Measurements from ENCODE around the gene PUSL1. TPM values are rescaled to one million over a fixed set of nuclear protein-coding genes. Genes with fewer than 3 reads are reported as not detected.

Gene PUSL1
- total RNA-seq, 2 donors from 2014 or later, result 10.6 to 14.9 TPM

DNA sequence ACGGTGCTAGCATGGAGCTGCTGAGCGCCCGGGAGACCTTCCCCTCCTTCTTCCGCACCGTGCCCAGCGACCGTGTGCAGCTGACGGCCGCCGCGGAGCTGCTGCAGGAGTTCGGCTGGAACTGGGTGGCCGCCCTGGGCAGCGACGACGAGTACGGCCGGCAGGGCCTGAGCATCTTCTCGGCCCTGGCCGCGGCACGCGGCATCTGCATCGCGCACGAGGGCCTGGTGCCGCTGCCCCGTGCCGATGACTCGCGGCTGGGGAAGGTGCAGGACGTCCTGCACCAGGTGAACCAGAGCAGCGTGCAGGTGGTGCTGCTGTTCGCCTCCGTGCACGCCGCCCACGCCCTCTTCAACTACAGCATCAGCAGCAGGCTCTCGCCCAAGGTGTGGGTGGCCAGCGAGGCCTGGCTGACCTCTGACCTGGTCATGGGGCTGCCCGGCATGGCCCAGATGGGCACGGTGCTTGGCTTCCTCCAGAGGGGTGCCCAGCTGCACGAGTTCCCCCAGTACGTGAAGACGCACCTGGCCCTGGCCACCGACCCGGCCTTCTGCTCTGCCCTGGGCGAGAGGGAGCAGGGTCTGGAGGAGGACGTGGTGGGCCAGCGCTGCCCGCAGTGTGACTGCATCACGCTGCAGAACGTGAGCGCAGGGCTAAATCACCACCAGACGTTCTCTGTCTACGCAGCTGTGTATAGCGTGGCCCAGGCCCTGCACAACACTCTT is 23.8 kb downstream of the PUSL1 start:
- DNase-seq (no peak), ATAC-seq (no peak)
- H3K27me3 Mint-ChIP-seq, result no peaks in the 10 kb centered on the region
- H3K36me3 Mint-ChIP-seq (ENCODE audit: low read depth), result no peaks in the 10 kb centered on the region
- no peak overlapping the region for H3K4me3 Mint-ChIP-seq
- no peaks in the 10 kb centered on the region for H3K9me3 ChIP-seq (ENCODE audit: control insufficient read depth, low read length, poor library complexity, severe bottlenecking)
- peaks cover 3% of the 10 kb centered on the region for H3K4me1 Mint-ChIP-seq
- H3K27ac Mint-ChIP-seq, result no peak overlapping the region

DNA sequence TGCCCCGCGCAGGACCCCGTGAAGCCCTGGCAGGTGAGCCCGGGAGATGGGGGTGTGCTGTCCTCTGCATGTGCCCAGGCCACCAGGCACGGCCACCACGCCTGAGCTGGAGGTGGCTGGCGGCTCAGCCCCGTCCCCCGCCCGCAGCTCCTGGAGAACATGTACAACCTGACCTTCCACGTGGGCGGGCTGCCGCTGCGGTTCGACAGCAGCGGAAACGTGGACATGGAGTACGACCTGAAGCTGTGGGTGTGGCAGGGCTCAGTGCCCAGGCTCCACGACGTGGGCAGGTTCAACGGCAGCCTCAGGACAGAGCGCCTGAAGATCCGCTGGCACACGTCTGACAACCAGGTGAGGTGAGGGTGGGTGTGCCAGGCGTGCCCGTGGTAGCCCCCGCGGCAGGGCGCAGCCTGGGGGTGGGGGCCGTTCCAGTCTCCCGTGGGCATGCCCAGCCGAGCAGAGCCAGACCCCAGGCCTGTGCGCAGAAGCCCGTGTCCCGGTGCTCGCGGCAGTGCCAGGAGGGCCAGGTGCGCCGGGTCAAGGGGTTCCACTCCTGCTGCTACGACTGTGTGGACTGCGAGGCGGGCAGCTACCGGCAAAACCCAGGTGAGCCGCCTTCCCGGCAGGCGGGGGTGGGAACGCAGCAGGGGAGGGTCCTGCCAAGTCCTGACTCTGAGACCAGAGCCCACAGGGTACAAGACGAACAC is 24.5 kb downstream of the PUSL1 start:
- H3K27me3 Mint-ChIP-seq, result no peaks in the 10 kb centered on the region
- H3K27ac Mint-ChIP-seq, result no peak overlapping the region
- H3K4me3 Mint-ChIP-seq, result no peak overlapping the region
- H3K9me3 ChIP-seq (ENCODE audit: control insufficient read depth, low read length, poor library complexity, severe bottlenecking), result no peaks in the 10 kb centered on the region
- H3K36me3 Mint-ChIP-seq (ENCODE audit: low read depth), result no peaks in the 10 kb centered on the region
- no peak for ATAC-seq
- H3K4me1 Mint-ChIP-seq, result peaks cover 3% of the 10 kb centered on the region
- no peak for DNase-seq

DNA sequence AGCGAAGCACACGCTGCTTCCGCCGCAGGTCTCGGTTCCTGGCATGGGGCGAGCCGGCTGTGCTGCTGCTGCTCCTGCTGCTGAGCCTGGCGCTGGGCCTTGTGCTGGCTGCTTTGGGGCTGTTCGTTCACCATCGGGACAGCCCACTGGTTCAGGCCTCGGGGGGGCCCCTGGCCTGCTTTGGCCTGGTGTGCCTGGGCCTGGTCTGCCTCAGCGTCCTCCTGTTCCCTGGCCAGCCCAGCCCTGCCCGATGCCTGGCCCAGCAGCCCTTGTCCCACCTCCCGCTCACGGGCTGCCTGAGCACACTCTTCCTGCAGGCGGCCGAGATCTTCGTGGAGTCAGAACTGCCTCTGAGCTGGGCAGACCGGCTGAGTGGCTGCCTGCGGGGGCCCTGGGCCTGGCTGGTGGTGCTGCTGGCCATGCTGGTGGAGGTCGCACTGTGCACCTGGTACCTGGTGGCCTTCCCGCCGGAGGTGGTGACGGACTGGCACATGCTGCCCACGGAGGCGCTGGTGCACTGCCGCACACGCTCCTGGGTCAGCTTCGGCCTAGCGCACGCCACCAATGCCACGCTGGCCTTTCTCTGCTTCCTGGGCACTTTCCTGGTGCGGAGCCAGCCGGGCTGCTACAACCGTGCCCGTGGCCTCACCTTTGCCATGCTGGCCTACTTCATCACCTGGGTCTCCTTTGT is 25.3 kb downstream of the PUSL1 start:
- H3K27ac Mint-ChIP-seq, result no peak overlapping the region
- DNase-seq, result no peak
- no peaks in the 10 kb centered on the region for H3K9me3 ChIP-seq (ENCODE audit: control insufficient read depth, low read length, poor library complexity, severe bottlenecking)
- no peak overlapping the region for H3K4me3 Mint-ChIP-seq
- H3K27me3 Mint-ChIP-seq, result no peaks in the 10 kb centered on the region
- H3K36me3 Mint-ChIP-seq (ENCODE audit: low read depth), result no peaks in the 10 kb centered on the region
- ATAC-seq, result no peak
- peaks cover 3% of the 10 kb centered on the region for H3K4me1 Mint-ChIP-seq

DNA sequence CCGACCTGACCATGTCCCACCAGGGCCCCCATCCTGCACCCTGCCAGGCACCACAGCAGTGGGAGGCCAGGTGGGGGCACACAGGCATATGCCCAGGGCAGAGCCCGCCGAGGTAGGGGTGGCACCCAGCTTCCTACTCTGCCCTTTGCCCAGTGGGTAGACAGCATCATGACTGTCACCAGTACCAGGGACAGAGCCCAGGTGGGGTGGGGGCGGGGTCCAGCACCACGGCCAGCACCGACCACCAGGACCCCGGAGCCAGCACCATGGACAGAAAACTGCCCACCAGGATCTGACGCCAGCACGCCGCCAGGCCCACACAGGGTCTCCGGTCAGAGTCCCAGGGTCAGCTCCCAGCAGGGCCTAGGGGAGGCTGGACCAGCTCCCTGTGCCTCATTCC is 26.4 kb downstream of the PUSL1 start:
- Mint-ChIP-seq H3K27ac (no peak overlapping the region), H3K27me3 (no peaks in the 10 kb centered on the region), H3K4me3 (no peak overlapping the region)

GRCh38 chr1:1335283-1335682 is 26.9 kb downstream of the PUSL1 start:
- H3K36me3 Mint-ChIP-seq (ENCODE audit: low read depth), result no peaks in the 10 kb centered on the region
- H3K27me3 Mint-ChIP-seq, result no peaks in the 10 kb centered on the region
- no peak overlapping the region for H3K27ac Mint-ChIP-seq
- ATAC-seq, result no peak
- no peak for DNase-seq
- no peak overlapping the region for H3K4me3 Mint-ChIP-seq
- no peaks in the 10 kb centered on the region for H3K9me3 ChIP-seq (ENCODE audit: control insufficient read depth, low read length, poor library complexity, severe bottlenecking)
- H3K4me1 Mint-ChIP-seq, result peaks cover 3% of the 10 kb centered on the region

More for the DNA sequence above, 26.4 kb downstream of the PUSL1 start:
- Mint-ChIP-seq H3K4me1 (peaks cover 3% of the 10 kb centered on the region), H3K36me3 (ENCODE audit: low read depth) (no peaks in the 10 kb centered on the region)
- DNase-seq (no peak), ATAC-seq (no peak)
- H3K9me3 ChIP-seq (ENCODE audit: control insufficient read depth, low read length, poor library complexity, severe bottlenecking), result no peaks in the 10 kb centered on the region

DNA sequence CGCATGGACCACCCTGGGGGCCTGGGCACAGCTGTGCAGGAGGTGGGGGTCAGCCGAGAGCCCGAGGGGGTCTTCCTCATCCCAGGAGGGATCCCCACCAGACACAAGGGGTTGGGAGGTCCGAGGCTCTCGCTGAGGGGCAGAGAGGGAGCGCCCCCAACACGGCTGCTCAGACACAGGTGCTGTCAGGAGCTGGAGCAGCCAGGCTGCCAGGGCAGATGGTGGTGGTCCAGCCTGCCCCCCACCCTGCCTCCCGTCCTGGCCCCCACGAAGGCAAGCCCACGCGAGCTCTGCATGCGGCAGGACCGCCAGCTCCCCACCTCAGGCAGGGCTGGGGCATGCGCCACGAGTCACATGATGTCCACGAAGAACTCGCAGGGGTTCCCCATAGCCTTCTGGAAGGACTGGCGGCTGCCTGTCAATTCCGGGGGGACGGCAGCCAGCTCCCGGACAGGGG is 27.4 kb downstream of the PUSL1 start:
- ATAC-seq (no peak), DNase-seq (no peak)
- Mint-ChIP-seq H3K36me3 (ENCODE audit: low read depth) (no peaks in the 10 kb centered on the region), H3K4me3 (no peak overlapping the region), H3K4me1 (peaks cover 3% of the 10 kb centered on the region), H3K27me3 (no peaks in the 10 kb centered on the region), H3K27ac (no peak overlapping the region)
- H3K9me3 ChIP-seq (ENCODE audit: control insufficient read depth, low read length, poor library complexity, severe bottlenecking), result no peaks in the 10 kb centered on the region

GRCh38 chr1:1336446-1336845 is 28.0 kb downstream of the PUSL1 start:
- H3K36me3 Mint-ChIP-seq (ENCODE audit: low read depth), result no peaks in the 10 kb centered on the region
- H3K4me3 Mint-ChIP-seq, result no peak overlapping the region
- H3K9me3 ChIP-seq (ENCODE audit: control insufficient read depth, low read length, poor library complexity, severe bottlenecking), result no peaks in the 10 kb centered on the region
- DNase-seq, result no peak
- peaks cover 3% of the 10 kb centered on the region for H3K4me1 Mint-ChIP-seq
- no peak for ATAC-seq
- no peaks in the 10 kb centered on the region for H3K27me3 Mint-ChIP-seq
- no peak overlapping the region for H3K27ac Mint-ChIP-seq

DNA sequence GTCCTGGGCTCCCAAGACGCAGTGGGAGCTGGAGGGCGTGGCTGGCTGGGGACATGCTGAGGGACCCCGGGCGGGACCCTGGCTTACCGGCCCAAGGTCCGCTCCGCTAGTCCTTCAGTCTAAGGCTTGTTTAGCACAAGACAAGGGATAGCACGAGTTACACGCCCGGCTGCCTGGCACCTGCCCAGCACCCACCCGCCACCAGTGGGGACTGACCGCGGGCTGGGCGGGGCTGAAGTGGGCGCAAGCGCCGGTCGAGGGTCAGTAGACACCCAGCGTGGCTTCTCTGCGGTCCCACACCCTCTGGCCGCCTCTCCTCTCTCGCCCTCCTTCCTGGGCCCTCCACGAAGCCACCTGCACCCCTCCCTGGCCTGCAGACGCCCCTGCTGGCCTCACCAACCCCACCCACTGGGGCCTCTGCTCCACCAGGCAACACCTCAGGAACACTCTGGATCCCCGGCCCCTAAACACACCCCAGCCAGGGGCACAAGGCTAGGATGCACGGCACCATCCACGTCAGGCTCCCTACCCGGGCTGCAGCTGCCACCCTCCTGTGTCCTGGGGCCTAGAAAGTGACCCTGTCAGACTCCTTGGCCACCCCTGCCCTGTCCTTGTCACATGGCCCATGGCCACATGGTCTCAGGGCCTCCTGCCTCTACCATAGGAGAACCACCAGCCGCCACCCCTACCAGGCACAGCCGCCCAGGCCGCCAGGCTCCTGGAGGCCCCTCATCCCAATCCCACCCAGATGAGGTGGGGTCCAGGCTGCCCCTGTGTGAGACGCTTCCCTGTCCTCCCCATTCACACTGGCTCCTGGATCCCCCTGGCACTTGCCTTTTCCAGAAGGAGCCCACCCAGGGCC is 28.8 kb downstream of the PUSL1 start:
- H3K36me3 Mint-ChIP-seq (ENCODE audit: low read depth), result no peaks in the 10 kb centered on the region
- ATAC-seq (no peak), DNase-seq (no peak)
- no peak overlapping the region for H3K27ac Mint-ChIP-seq
- H3K4me3 Mint-ChIP-seq, result no peak overlapping the region
- H3K27me3 Mint-ChIP-seq, result no peaks in the 10 kb centered on the region
- H3K4me1 Mint-ChIP-seq, result peaks cover 3% of the 10 kb centered on the region
- H3K9me3 ChIP-seq (ENCODE audit: control insufficient read depth, low read length, poor library complexity, severe bottlenecking), result no peaks in the 10 kb centered on the region

- H3K4me3 Mint-ChIP-seq, result no peak overlapping the region
Measured at GRCh38 chr1:1337793-1338147, 29.4 kb downstream of the PUSL1 start.

DNA sequence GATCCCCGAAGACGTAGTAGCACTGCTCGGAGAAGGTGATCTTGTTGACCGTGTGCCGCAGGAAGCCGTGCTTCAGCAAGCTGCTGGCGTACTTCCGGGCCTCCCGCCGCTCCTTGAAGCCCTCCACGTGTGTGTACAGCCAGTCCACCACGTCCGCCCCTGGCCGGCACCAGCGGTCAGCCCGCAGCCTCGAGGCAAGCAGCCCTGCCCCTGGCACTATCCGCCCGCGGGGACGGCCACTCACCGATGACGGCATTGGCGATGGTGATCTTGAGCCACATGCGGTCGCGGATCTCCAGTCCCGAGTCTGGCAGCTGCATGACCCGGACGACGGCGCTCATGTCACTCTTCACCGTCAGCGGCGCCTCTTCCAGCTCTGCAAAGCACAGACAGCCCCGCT is 29.9 kb downstream of the PUSL1 start:
- DNase-seq (no peak), ATAC-seq (no peak)
- H3K27me3 Mint-ChIP-seq, result no peaks in the 10 kb centered on the region
- H3K36me3 Mint-ChIP-seq (ENCODE audit: low read depth), result no peaks in the 10 kb centered on the region
- no peaks in the 10 kb centered on the region for H3K9me3 ChIP-seq (ENCODE audit: control insufficient read depth, low read length, poor library complexity, severe bottlenecking)
- H3K27ac Mint-ChIP-seq, result no peak overlapping the region
- no peak overlapping the region for H3K4me3 Mint-ChIP-seq
- peaks cover 5% of the 10 kb centered on the region for H3K4me1 Mint-ChIP-seq

More at GRCh38 chr1:1337793-1338147, 29.4 kb downstream of the PUSL1 start:
- no peak for DNase-seq
- H3K9me3 ChIP-seq (ENCODE audit: control insufficient read depth, low read length, poor library complexity, severe bottlenecking), result no peaks in the 10 kb centered on the region
- Mint-ChIP-seq H3K27ac (no peak overlapping the region), H3K36me3 (ENCODE audit: low read depth) (no peaks in the 10 kb centered on the region), H3K4me1 (peaks cover 4% of the 10 kb centered on the region), H3K27me3 (no peaks in the 10 kb centered on the region)
- ATAC-seq, result peak; percentile 74

- no peaks in the 10 kb centered on the region for H3K27me3 Mint-ChIP-seq
- H3K9me3 ChIP-seq (ENCODE audit: control insufficient read depth, low read length, poor library complexity, severe bottlenecking), result no peaks in the 10 kb centered on the region
- no peak overlapping the region for H3K4me3 Mint-ChIP-seq
- H3K36me3 Mint-ChIP-seq (ENCODE audit: low read depth), result no peaks in the 10 kb centered on the region
- peaks cover 2% of the 10 kb centered on the region for H3K4me1 Mint-ChIP-seq
- no peak overlapping the region for H3K27ac Mint-ChIP-seq
- ATAC-seq, result no peak
- no peak for DNase-seq
Measured at GRCh38 chr1:1340185-1340584, 31.8 kb downstream of the PUSL1 start.

GRCh38 chr1:1340791-1341548 is 32.6 kb downstream of the PUSL1 start:
- Mint-ChIP-seq H3K4me1 (peaks cover 2% of the 10 kb centered on the region), H3K27ac (no peak overlapping the region), H3K36me3 (ENCODE audit: low read depth) (no peaks in the 10 kb centered on the region), H3K4me3 (no peak overlapping the region), H3K27me3 (no peaks in the 10 kb centered on the region)
- DNase-seq, result no peak
- ATAC-seq, result no peak
- no peaks in the 10 kb centered on the region for H3K9me3 ChIP-seq (ENCODE audit: control insufficient read depth, low read length, poor library complexity, severe bottlenecking)

Measured in T-helper 17 cell (primary cell).